HEK293T (cell line): ENCODE data around the gene CFAP54.

Source experiments
- ARNT ChIP-seq: fragments of 450-650 bp; IDR thresholded peaks from 2 replicates; pipeline ENCODE4 v1.6.1; 2017; ENCODE audit warnings: mild to moderate bottlenecking
- BHLHE40 ChIP-seq: fragments of 450-650 bp; IDR thresholded peaks from 2 replicates; pipeline ENCODE4 v1.6.1; 2016; ENCODE audit warnings: mild to moderate bottlenecking, moderate library complexity, borderline replicate concordance
- CTBP1 ChIP-seq: fragments of 450-650 bp; IDR thresholded peaks from 2 replicates; pipeline ENCODE4 v1.6.1; 2016; ENCODE audit warnings: borderline replicate concordance
- ELF4 ChIP-seq: fragments of 450-650 bp; IDR thresholded peaks from 2 replicates; pipeline ENCODE4 v1.6.1; 2017; ENCODE audit warnings: antibody characterized with exemption
- FOXM1 ChIP-seq: fragments of 450-650 bp; IDR thresholded peaks from 2 replicates; pipeline ENCODE4 v1.6.1; 2017; ENCODE audit warnings: mild to moderate bottlenecking, borderline replicate concordance
- SP1 ChIP-seq: fragments of 450-650 bp; IDR thresholded peaks from 2 replicates; pipeline ENCODE4 v1.6.1; 2017

DNA sequence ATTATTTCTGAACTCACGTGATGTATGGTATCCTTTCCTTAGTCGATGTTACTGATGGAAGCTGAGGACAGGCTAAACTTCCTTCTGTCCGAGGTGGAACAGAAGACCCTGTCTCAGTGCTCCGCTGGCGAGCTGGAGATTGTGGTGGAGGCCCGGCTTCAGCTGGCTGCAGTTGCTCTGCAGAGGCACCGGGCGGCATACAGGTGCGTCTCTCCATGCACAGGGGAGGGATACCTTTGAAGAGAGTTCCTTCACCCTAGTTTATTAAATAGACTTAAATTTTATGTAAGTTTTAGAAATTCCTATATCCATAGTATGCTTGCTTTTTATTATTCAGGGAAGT is 231.0 kb downstream of the CFAP54 start:
- no peak for TF ChIP-seq CTBP1
- no peak for TF ChIP-seq ARNT
- no peak for TF ChIP-seq ELF4
- no peak for TF ChIP-seq FOXM1
- TF ChIP-seq BHLHE40: no peak
- no peak for TF ChIP-seq SP1
